Activated T-cell treated with anti-CD3 and anti-CD28 coated beads for 24 hours (primary cell): ENCODE measurements around the gene KLRF2.

ENCODE experiments used
- DNase-seq: peaks from one replicate; pipeline ENCODE4 v3.0.0-alpha.2; 2020; ENCODE audit warnings: low read depth

KLRF2 gene

DNA sequence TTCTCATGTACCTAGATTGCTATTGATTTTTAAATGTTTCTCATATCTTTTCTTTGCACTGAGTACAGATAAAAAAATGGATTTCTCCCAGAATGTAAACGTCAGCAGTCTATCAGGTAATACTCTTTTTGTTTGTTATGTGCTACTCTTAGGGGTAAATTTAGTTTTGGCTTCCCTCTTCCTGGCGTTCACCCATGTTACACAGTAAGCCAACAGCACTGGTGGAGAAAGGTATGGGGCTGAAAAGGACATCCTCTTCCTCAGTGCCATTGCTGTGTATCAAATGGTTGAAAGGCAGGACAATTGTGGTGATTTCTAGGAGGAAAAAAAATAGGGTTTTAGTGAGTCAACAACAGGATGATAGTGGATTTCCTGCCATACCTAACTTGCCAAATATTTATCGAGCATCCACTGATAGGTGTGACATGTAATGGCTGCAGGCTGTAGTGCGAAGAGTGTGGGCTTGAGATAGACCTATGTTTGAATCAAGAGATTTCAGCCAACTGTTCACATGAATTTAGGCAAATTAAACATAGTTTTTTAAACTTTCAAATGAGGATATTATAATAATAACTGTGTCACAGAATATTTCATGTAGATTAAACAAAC lies 7.5 kb downstream of the KLRF2 start:
- DNase-seq: no peak

- no peak for DNase-seq
Measured at GRCh38 chr12:9895215-9895971, 14.1 kb downstream of the KLRF2 start.

- no peak for DNase-seq
Measured at GRCh38 chr12:9897535-9897934, 16.2 kb downstream of the KLRF2 start.

DNA sequence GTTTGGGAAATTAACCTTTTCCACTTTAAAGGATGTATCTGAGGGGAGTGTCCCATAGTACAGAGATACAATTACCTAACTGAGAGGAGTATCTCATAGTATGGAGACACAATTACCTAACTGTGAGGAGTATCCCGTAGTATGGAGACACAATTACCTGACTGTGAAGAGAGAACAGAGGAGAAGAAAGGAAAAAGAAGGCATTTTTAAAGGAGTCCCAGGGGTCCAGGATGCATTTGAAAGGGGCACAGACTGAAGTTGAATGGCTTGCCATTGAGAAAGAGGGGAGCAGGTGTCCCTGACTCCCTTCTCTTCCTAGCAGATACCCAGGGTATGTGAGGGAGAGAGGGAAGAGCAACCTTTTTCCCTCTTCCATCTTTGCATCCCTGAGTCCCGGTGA lies 17.9 kb downstream of the KLRF2 start:
- no peak for DNase-seq

- DNase-seq: no peak
Measured at GRCh38 chr12:9900930-9901329, 19.6 kb downstream of the KLRF2 start.

DNA sequence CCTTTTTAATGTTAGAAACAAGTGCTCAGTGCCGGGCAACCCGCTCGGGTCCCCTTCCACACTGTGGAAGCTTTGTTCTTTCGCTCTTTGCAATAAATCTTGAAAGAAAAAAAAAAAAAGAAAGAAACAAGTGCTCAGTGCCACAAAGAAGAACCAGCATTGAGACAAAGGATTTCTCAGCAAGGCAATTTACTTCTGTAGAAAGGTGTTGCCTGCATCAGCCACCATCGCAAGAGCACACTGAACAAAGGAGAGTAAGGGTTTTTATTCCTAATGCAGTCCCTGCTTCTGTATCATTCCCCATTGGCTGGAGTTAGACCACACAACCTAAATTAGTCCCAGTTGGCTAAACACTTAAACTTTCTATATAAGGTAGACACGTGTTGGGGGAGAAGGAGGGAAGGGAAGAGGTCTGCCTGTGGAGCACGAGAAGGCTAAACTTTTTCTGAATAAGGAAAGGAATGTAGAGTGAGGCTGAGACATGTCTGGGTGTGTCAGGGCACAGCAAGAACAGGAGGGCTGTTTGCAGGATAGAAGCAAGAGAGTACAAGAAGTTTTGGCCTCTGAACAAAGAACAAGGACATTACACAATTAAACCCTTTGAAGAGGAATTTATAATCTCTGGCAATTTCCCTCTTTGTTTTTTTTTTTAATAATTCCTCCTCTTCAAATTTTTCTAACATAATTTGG lies 21.4 kb downstream of the KLRF2 start:
- no peak for DNase-seq

- peak; percentile 16 for DNase-seq
Measured at GRCh38 chr12:9906873-9907272, 25.6 kb downstream of the KLRF2 start.

DNA sequence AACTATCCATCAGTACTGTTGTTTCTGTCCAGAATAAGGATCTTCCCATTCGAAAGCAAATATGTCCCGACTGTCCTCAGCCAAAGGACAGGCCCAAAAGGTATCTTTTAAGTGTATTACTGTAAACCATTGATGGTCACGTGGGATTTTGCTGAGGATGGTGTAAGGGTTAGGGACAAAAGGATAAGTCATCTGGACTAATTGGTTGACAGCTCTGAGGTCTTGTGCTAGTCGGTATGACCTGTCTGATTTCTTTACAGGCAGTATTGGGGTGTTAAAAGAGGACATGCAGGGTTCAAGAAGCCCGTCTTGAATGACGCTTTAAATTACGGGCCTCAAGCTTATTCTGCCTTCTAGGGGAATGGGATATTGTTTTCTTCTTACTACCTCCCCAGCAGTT lies 26.5 kb downstream of the KLRF2 start:
- DNase-seq: no peak

DNA sequence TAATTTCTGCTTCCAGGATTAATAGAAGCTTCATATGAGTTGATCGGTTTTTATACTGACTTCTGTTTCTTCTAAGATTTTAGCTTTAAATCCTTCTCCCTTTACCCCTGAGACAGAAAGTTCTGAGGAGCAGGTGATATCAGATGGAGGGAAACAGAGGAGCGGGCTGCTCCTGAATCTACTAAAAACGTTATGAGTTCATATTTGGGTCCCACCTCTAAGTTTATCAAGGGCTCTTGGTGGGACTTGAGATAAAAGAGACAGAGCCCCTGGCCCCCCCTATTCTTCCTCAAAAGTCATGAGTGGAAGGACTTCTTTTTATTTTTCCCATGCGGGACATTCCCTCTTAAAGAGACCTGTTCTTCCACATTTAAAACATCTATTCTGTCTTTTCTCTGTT lies 27.1 kb downstream of the KLRF2 start:
- DNase-seq: no peak

GRCh38 chr12:9909724-9910123 lies 28.4 kb downstream of the KLRF2 start:
- no peak for DNase-seq

DNA sequence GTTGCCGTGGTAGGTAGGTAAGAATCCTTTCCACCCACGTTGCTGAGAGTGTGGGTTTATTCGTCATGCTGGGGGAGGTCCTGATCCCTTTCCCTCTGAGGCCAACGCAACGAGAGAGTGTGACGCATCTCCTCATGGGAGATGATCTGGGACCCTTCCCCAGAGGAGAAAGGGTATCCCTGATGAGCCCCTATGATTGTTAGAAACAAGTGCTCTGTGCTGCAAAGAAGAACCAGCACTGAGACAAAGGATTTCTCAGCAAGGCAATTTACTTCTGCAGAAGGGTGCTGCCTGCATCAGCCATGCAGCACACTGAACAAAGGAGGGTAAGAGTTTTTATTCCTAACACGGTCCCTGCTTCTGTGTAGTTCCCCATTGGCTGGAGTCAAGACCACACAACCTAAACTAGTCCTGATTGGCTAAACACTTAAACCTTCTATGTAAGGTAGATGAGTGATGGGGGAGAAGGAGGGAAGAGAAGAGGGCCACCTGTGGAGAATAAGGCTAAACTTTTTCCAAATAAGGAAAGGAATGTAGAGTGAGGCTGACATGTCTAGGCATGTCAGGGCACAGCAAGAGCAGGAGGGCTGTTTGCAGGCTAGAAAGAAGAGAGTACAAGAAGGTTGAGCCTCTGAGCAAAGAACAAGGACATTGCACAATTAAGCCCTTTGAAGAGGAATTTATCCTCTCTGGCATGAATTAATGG lies 29.6 kb downstream of the KLRF2 start:
- no peak for DNase-seq

- no peak for DNase-seq
Measured at GRCh38 chr12:9911708-9912107, 30.4 kb downstream of the KLRF2 start.

DNA sequence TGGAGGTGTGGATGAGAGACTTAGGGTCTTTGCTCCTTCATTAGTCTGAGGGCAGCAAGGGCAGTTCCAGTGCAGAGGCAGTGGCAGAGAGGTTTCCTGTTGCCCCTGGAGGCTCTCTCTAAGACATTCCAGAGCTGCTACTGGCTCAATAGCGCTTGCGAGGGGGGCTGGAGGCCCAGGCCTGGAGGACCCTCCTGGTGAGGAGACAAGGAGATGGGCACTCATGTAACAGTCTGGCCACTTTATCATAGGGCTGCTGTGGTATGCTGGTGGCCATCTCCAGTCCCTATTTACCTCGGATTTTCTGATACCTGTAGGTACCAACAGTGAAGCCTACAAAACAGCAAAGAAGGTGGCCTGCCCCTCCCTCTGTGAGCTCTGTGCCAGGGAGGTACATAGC lies 38.2 kb downstream of the KLRF2 start:
- DNase-seq: no peak

DNA sequence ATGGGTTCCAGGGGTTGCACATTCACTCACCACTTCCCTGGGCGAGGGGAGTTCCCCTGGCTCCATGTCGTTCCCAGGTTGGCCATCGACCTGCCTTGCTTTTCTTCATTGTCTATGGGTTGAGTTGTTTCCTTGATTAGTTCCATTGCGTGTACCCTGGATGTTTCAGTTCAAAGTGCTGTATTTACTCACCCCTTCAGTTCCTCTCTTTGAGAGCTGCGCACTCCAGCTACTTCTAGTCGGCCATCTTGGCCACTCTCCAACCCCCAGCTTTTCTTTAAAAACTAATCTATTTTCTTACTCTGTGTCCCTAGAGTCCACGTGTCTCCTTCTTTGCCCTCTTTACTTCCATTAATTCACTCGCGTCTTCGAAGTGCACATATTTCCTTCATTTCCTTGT lies 39.2 kb downstream of the KLRF2 start:
- DNase-seq: no peak

- DNase-seq: no peak
Measured at GRCh38 chr12:9922429-9922828, 41.1 kb downstream of the KLRF2 start.

- no peak for DNase-seq
Measured at GRCh38 chr12:9925705-9926393, 44.6 kb downstream of the KLRF2 start.

- no peak for DNase-seq
Measured at GRCh38 chr12:9926876-9927275, 45.6 kb downstream of the KLRF2 start.

GRCh38 chr12:9928607-9929006 lies 47.3 kb downstream of the KLRF2 start:
- no peak for DNase-seq

GRCh38 chr12:9931245-9931644 lies 50.0 kb downstream of the KLRF2 start:
- no peak for DNase-seq

DNA sequence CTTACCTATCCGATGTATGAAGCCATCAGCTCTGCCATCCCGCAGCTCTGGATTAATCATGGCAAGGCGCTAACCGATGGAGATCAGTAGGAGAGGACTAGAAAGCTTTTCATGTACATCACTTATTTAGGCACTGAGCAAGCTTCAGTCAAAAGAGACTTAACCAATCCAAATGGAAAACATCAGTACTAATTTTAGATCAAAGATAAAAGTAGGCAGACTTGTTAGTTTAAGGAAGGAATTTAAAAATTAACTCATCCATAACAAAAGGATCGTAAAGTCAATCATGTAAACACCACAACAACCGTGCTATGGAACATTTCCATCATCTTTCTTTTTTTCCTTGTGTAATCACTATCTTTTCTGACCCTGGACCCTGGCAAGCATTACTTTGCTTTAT lies 51.0 kb downstream of the KLRF2 start, which contains the start of gene CLEC2A:
CLEC2A (minus strand) TSS at position 101 of the 400 bp plus-strand sequence; CDS start at position 60, 41 bp downstream.
- no peak for DNase-seq

DNA sequence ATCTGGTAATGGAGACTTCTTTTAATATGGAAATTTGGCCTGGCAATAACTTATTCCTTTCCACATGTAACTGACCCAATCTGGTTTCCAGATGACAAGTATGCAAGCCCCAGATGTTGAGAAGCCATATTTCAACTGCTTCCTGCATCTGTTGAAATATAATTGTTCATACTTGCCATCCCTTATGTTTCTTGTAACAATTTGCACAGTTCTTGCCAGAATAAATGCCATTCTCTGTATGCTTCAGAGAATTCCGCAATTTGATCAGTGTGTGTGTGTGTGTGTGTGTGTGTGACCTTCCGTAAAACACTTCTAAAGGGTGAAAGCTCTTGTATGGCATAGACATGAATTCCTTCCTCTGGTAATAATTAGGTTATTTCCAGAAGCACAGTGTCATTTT lies 52.7 kb downstream of the KLRF2 start:
- no peak for DNase-seq

- DNase-seq: no peak
Measured at GRCh38 chr12:9935026-9935425, 53.7 kb downstream of the KLRF2 start.
